ENCODE measurements around the gene MOCS2.

MOCS2 gene

GRCh38 chr5:53055365-53055764, 54.2 kb downstream of the MOCS2 start:
- DNase-seq (ENCODE audit: extremely low read depth, low read depth) = no peak
- no peak for TF ChIP-seq CTCF (IDR thresholded peaks at IDR 0.05; ENCODE audit: low read depth, low read length)

GRCh38 chr5:53053364-53053763, 56.2 kb downstream of the MOCS2 start:
- DNase-seq (ENCODE audit: extremely low read depth, low read depth) = no peak
- no peak for TF ChIP-seq CTCF (IDR thresholded peaks at IDR 0.05; ENCODE audit: low read depth, low read length)

GRCh38 chr5:53052499-53052898, 57.1 kb downstream of the MOCS2 start:
- no peak for TF ChIP-seq CTCF (IDR thresholded peaks at IDR 0.05; ENCODE audit: low read depth, low read length)
- peak; percentile 10 for DNase-seq (ENCODE audit: extremely low read depth, low read depth)

GRCh38 chr5:53048248-53048647, 61.3 kb downstream of the MOCS2 start:
- no peak for TF ChIP-seq CTCF (IDR thresholded peaks at IDR 0.05; ENCODE audit: low read depth, low read length)
- DNase-seq (ENCODE audit: extremely low read depth, low read depth) = no peak
